HFF-Myc (cell line): ENCODE results near the gene BEND7.
"Not testable (repeated sequence)": the region's sequence is repeated elsewhere in the genome, so short reads cannot be mapped to it uniquely, and the experiment has no call there.

Experiments
- DNase-seq: peaks from one replicate; pipeline ENCODE4 v3.0.0-alpha.2; 2011; ENCODE audit warnings: low read depth; ENCODE audit errors: extremely low read depth
- H3K4me3 ChIP-seq: replicated peaks from 2 replicates; pipeline ENCODE4 v1.5.1; 2011; ENCODE audit warnings: low read depth, mild to moderate bottlenecking, control low read depth, low read length
- CTCF ChIP-seq: IDR thresholded peaks from 2 replicates; pipeline ENCODE4 v1.5.1; 2012; ENCODE audit warnings: mild to moderate bottlenecking, low read depth, low read length, control low read depth; ENCODE audit errors: missing control alignments

BEND7 gene

GRCh38 chr10:13437026-13437555, 91.7 kb downstream of the BEND7 start:
- H3K4me3 ChIP-seq = no peak overlapping the region
- no peak for TF ChIP-seq CTCF
- DNase-seq = no peak

- H3K4me3 ChIP-seq, DNase-seq: not testable (repeated sequence)
Measured at GRCh38 chr10:13427943-13428342, 100.9 kb downstream of the BEND7 start.

- no peak for TF ChIP-seq CTCF
- no peak overlapping the region for H3K4me3 ChIP-seq
- no peak for DNase-seq
Measured at GRCh38 chr10:13425397-13425796, 103.4 kb downstream of the BEND7 start.

GRCh38 chr10:13422800-13423199, 106.0 kb downstream of the BEND7 start:
- H3K4me3 ChIP-seq = no peak overlapping the region
- DNase-seq = no peak
- TF ChIP-seq CTCF = no peak

- H3K4me3 ChIP-seq = no peak overlapping the region
- no peak for TF ChIP-seq CTCF
- no peak for DNase-seq
Measured at GRCh38 chr10:13421382-13421917, 107.4 kb downstream of the BEND7 start.

GRCh38 chr10:13420532-13421307, 108.1 kb downstream of the BEND7 start:
- no peak for TF ChIP-seq CTCF
- H3K4me3 ChIP-seq = no peak overlapping the region
- DNase-seq = no peak

GRCh38 chr10:13417459-13418126, 111.2 kb downstream of the BEND7 start:
- H3K4me3 ChIP-seq = no peak overlapping the region
- no peak for TF ChIP-seq CTCF
- DNase-seq = no peak
